ENCODE data around the gene SCD5. TPM values are rescaled to one million over a fixed set of nuclear protein-coding genes. Genes with fewer than 3 reads are reported as not detected.

Gene SCD5
- polyA plus RNA-seq, 6 donors from 2014 or later = 0.09 to 0.15 (median 0.10) TPM; not detected in 3

DNA sequence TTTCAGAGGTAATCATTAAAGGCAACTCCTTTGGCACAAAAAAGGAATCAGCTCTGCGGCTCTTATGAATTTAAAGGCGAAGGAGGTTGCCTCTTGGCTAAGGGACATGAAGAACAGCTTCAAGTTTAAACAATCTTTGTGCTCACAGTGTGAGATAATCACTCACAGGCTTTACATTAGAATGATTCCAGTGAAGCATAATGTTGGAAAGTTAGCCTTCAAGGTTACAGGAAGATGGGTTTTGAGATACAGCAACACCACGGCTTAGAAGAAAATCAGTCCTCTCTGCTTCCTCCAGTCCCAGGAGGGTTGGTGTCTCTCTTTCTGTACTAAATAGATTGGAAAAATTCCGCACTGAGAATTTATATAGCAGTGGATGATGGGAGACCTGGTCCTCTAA lies 11.6 kb upstream of the SCD5 start:
- H3K27ac Mint-ChIP-seq = no peak overlapping the region

GRCh38 chr4:82809619-82810018 lies 11.0 kb upstream of the SCD5 start:
- Mint-ChIP-seq H3K27me3 (no peaks in the 10 kb centered on the region), H3K36me3 (no peaks in the 10 kb centered on the region), H3K4me1 (no peaks in the 10 kb centered on the region), H3K27ac (no peak overlapping the region), H3K9me3 (peaks cover 0 to 2% (median 0%) of the 10 kb centered on the region in 7 donors), H3K4me3 (no peak overlapping the region)
- no peak for ATAC-seq (ENCODE audit: low read depth in 2 of 2)
- DNase-seq = no peak

More for the DNA sequence above, 11.6 kb upstream of the SCD5 start:
- H3K4me1 Mint-ChIP-seq = no peaks in the 10 kb centered on the region
- no peak for DNase-seq
- H3K36me3 Mint-ChIP-seq = no peaks in the 10 kb centered on the region
- no peak for ATAC-seq (ENCODE audit: low read depth in 2 of 2)
- no peaks in the 10 kb centered on the region for H3K27me3 Mint-ChIP-seq
- H3K4me3 Mint-ChIP-seq = no peak overlapping the region
- H3K9me3 Mint-ChIP-seq = peaks cover 0 to 2% (median 0%) of the 10 kb centered on the region in 7 donors

DNA sequence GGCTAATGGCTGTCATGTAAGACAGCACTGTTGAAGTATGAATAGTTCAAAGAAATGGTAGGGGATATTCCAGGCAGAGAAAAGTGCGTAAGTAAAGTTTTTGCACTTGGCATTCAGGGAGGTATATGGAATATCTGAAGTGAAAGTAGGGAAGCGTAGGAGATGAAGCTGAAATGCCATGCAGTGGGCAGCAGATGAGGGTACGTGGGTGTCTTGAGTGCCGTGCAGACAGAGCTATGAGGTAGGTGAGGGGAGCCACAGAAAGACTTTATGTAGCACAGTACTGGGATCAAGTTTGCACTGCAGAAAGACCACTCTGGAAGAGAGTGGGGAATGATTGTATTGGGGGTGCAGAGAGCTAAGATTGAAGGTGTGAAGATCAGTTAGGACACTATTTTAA lies 5.2 kb upstream of the SCD5 start:
- H3K27me3 Mint-ChIP-seq = peaks cover 14 to 22% (median 16%) of the 10 kb centered on the region in 3 donors
- no peak overlapping the region for H3K27ac Mint-ChIP-seq
- DNase-seq (no peak), ATAC-seq (ENCODE audit: low read depth in 2 of 2) (no peak)
- peaks cover 4 to 11% (median 8%) of the 10 kb centered on the region in 3 donors for H3K4me1 Mint-ChIP-seq
- H3K4me3 Mint-ChIP-seq = no peak overlapping the region
- peaks cover 0 to 2% (median 0%) of the 10 kb centered on the region in 7 donors for H3K9me3 Mint-ChIP-seq
- no peaks in the 10 kb centered on the region for H3K36me3 Mint-ChIP-seq

DNA sequence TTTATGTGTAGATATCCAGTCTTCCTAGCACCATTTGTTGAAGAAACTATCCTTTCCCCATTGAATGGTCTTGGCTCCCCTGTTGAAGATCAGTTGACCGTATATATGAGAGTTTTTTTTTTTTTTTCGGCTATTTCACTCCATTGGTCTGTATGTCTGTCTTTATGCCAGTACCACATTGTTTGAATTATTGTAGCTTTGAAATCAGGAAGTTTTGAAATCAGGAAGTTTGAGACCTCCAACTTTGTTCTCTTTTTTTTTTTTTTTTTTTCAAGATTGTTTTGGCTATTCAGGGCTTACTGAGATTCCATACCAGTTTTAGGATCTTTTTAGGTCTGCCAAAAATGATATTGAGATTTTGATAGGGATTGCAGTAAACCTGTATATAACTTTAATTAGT lies 4.3 kb upstream of the SCD5 start:
- ATAC-seq (ENCODE audit: low read depth in 2 of 2) (no peak), DNase-seq (no peak)
- no peaks in the 10 kb centered on the region for H3K36me3 Mint-ChIP-seq
- no peak overlapping the region for H3K27ac Mint-ChIP-seq
- peaks cover 0 to 2% (median 0%) of the 10 kb centered on the region in 7 donors for H3K9me3 Mint-ChIP-seq
- no peak overlapping the region for H3K4me3 Mint-ChIP-seq
- peaks cover 14 to 26% (median 16%) of the 10 kb centered on the region in 3 donors for H3K27me3 Mint-ChIP-seq
- H3K4me1 Mint-ChIP-seq = peaks cover 4 to 11% (median 8%) of the 10 kb centered on the region in 3 donors

GRCh38 chr4:82801910-82802521 lies 3.4 kb upstream of the SCD5 start:
- no peak for ATAC-seq (ENCODE audit: low read depth in 2 of 2)
- Mint-ChIP-seq H3K36me3 (no peaks in the 10 kb centered on the region), H3K27me3 (peaks cover 14 to 34% (median 23%) of the 10 kb centered on the region in 3 donors), H3K9me3 (peaks cover 0 to 2% (median 0%) of the 10 kb centered on the region in 7 donors), H3K4me3 (no peak overlapping the region), H3K27ac (no peak overlapping the region), H3K4me1 (peaks cover 9 to 16% (median 15%) of the 10 kb centered on the region in 3 donors)
- no peak for DNase-seq

DNA sequence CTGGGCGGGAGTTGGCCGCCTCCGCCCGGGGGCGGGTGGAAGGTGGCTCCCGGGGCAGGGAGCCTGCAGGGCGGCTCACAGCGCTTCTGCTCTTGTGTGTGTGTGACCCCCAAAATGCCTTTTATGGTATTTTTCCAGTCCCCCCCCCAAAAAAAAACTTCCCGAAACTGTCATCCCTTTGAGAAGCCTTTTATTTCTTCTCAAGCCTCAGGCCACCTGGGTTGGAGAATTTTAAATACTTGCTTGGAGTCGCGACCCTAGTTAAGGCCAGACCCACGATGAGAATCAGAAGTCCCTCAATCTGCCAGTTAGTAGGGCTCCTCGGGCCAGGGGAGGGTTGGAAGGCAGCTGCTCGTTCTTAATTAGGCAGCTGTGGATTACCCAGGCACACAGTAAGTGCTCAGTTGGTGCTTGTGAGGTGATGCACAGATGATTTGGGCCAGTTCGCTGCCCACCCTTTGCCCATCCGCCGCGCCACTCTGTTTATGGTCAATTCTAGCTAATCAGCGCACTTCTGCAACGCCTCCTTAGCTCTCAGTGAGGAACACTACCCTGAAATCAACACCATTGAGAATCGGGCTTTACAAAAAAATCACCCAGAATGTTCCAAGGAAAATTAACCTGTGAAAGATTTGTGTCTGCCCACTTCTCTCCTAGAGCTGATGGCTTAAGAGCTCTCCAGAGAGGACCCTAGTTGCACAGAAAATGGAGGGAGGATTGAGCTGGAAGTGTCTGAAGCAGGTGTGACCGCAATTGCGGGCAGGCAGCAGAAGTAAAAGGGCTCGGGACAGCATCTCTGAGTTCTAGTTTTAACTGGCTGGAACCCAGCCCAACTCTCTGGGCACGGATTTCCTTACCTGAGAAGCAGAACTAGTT lies 648 bp upstream of the SCD5 start:
- H3K9me3 Mint-ChIP-seq = peaks cover 0 to 2% (median 0%) of the 10 kb centered on the region in 7 donors
- peaks cover 14 to 50% (median 35%) of the 10 kb centered on the region in 3 donors for H3K27me3 Mint-ChIP-seq
- peak overlapping the region in 1 of 6 donors; percentile 9 for H3K27ac Mint-ChIP-seq
- H3K4me3 Mint-ChIP-seq = peak overlapping the region; percentile 74 to 90 (median 88)
- no peaks in the 10 kb centered on the region for H3K36me3 Mint-ChIP-seq
- H3K4me1 Mint-ChIP-seq = peaks cover 9 to 16% (median 15%) of the 10 kb centered on the region in 3 donors
- DNase-seq = peak; percentile 5
- ATAC-seq (ENCODE audit: low read depth in 2 of 2) = peak; percentile 42 to 43

DNA sequence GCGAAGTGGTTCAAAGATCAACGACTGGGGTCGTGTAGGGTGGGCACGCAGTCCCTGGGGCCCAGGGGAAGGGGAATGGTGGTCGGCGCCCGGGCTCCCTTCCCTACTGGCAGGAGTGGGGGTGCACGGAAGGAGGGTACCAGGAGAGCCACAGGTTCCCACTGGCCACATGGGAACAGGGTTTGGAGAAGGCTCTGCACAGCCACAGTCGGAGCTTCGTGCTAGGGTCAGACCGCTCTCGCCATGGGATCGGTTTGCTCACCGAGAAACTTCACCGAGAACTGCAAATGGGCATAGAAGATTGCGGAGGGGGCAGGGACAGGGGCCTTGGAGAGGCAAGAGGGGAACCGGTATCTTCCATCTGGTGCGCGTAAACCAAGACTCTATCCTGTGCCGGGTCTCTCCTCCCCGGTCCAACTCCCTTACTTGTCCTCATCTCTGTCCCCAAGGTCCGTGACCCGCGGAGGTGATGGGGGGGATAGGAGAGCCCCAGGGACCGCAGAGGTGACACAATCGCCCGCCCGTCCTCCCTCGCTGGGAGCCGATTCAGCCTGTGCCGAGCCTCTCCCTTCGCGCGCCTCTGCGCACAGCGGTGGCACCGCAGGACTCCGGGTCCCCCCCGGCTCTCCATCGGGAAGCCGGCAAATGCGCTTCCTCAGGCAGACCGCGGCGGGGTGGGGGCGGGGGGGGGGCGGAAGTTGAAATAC lies 1.0 kb downstream of the SCD5 start:
- H3K27me3 Mint-ChIP-seq = peaks cover 14 to 50% (median 41%) of the 10 kb centered on the region in 3 donors
- H3K4me1 Mint-ChIP-seq = peaks cover 9 to 16% (median 15%) of the 10 kb centered on the region in 3 donors
- no peak for DNase-seq
- no peak for ATAC-seq (ENCODE audit: low read depth in 2 of 2)
- H3K27ac Mint-ChIP-seq = peak overlapping the region in 2 of 6 donors; percentile 94 to 96
- H3K4me3 Mint-ChIP-seq = peak overlapping the region; percentile 64 to 87 (median 80)
- H3K9me3 Mint-ChIP-seq = no peaks in the 10 kb centered on the region
- H3K36me3 Mint-ChIP-seq = no peaks in the 10 kb centered on the region

DNA sequence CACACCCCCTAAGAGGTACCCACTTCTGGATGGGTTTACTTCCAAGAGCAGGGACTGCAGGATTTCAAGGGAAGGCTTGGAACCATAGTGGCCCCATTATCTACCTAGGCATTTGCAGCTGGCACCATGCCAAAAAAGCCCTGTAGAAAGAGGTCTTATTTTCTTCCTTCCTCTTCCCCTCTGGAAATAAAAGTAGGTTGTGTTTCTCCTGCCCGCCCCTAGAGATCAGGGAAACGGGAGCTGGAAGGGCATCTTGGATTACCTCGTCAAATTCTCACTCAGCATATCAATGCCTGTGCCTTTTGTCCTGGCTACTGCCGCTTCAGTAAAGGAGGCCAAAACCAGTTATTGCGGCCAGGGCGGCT lies 1.6 kb downstream of the SCD5 start:
- peaks cover 14 to 50% (median 41%) of the 10 kb centered on the region in 3 donors for H3K27me3 Mint-ChIP-seq
- ATAC-seq (ENCODE audit: low read depth in 2 of 2) = no peak
- no peak for DNase-seq
- peak overlapping the region; percentile 64 to 87 (median 80) for H3K4me3 Mint-ChIP-seq
- peak overlapping the region in 1 of 6 donors; percentile 96 for H3K27ac Mint-ChIP-seq
- no peaks in the 10 kb centered on the region for H3K9me3 Mint-ChIP-seq
- H3K4me1 Mint-ChIP-seq = peaks cover 9 to 16% (median 15%) of the 10 kb centered on the region in 3 donors
- H3K36me3 Mint-ChIP-seq = no peaks in the 10 kb centered on the region

GRCh38 chr4:82792912-82793649 lies 5.5 kb downstream of the SCD5 start:
- Mint-ChIP-seq H3K9me3 (no peaks in the 10 kb centered on the region), H3K36me3 (no peaks in the 10 kb centered on the region), H3K4me1 (peaks cover 5 to 7% (median 5%) of the 10 kb centered on the region in 3 donors), H3K4me3 (peak overlapping the region in 1 of 8 donors; percentile 52), H3K27ac (no peak overlapping the region), H3K27me3 (peaks cover 0 to 25% (median 24%) of the 10 kb centered on the region in 3 donors)
- ATAC-seq (ENCODE audit: low read depth in 2 of 2) (no peak), DNase-seq (no peak)

- H3K9me3 Mint-ChIP-seq = no peaks in the 10 kb centered on the region
- peaks cover 0 to 9% (median 8%) of the 10 kb centered on the region in 3 donors for H3K27me3 Mint-ChIP-seq
- H3K36me3 Mint-ChIP-seq = no peaks in the 10 kb centered on the region
- H3K4me1 Mint-ChIP-seq = no peaks in the 10 kb centered on the region
- no peak overlapping the region for H3K4me3 Mint-ChIP-seq
- ATAC-seq (ENCODE audit: low read depth in 2 of 2) (no peak), DNase-seq (no peak)
- no peak overlapping the region for H3K27ac Mint-ChIP-seq
Observed at GRCh38 chr4:82791179-82791578, 7.4 kb downstream of the SCD5 start.

GRCh38 chr4:82790060-82790660 lies 8.4 kb downstream of the SCD5 start:
- no peak for ATAC-seq (ENCODE audit: low read depth in 2 of 2)
- peaks cover 0 to 2% (median 0%) of the 10 kb centered on the region in 3 donors for H3K4me1 Mint-ChIP-seq
- no peaks in the 10 kb centered on the region for H3K36me3 Mint-ChIP-seq
- H3K4me3 Mint-ChIP-seq = no peak overlapping the region
- peaks cover 0 to 7% (median 0%) of the 10 kb centered on the region in 3 donors for H3K27me3 Mint-ChIP-seq
- H3K27ac Mint-ChIP-seq = no peak overlapping the region
- H3K9me3 Mint-ChIP-seq = no peaks in the 10 kb centered on the region
- DNase-seq = no peak

- H3K9me3 Mint-ChIP-seq = no peaks in the 10 kb centered on the region
- no peak for ATAC-seq (ENCODE audit: low read depth in 2 of 2)
- peaks cover 0 to 5% (median 0%) of the 10 kb centered on the region in 3 donors for H3K4me1 Mint-ChIP-seq
- H3K27ac Mint-ChIP-seq = no peak overlapping the region
- no peak for DNase-seq
- peaks cover 0 to 6% (median 0%) of the 10 kb centered on the region in 3 donors for H3K27me3 Mint-ChIP-seq
- H3K4me3 Mint-ChIP-seq = no peak overlapping the region
- H3K36me3 Mint-ChIP-seq = no peaks in the 10 kb centered on the region
Observed at GRCh38 chr4:82789025-82789776, 9.4 kb downstream of the SCD5 start.
